Liver (tissue), 9 donors: Measurements from ENCODE around the gene TRIM41. TPM values are rescaled to one million over a fixed set of nuclear protein-coding genes. Genes with fewer than 3 reads are reported as not detected.

ENCODE experiments used
- DNase-seq: peaks from one replicate; pipeline ENCODE4 v3.0.0-alpha.2; 2017; ENCODE audit warnings: low spot score
- H3K27ac ChIP-seq, 2 donors: one replicate each; pipeline ENCODE4 v1.7.0; 2013; ENCODE audit warnings: inconsistent platforms in 2 of 2, low read length in 2 of 2, control low read depth in 1 of 2, low read depth in 1 of 2, mild to moderate bottlenecking in 1 of 2
- H3K27me3 ChIP-seq, 4 donors: one replicate each; pipeline versions ENCODE4 v1.6.1 to v1.7.0; 2013; ENCODE audit warnings: low read length in 3 of 4, inconsistent platforms in 1 of 4, mild to moderate bottlenecking in 1 of 4, moderate library complexity in 1 of 4; ENCODE audit not compliant: control insufficient read depth in 4 of 4, insufficient read depth in 4 of 4
- H3K36me3 ChIP-seq, 4 donors: one replicate each; pipeline versions ENCODE4 v1.6.1 to v1.7.0; 2013; ENCODE audit warnings: low read length in 3 of 4, mild to moderate bottlenecking in 3 of 4, low read depth in 1 of 4, moderate library complexity in 1 of 4; ENCODE audit not compliant: control insufficient read depth in 4 of 4, insufficient read depth in 3 of 4
- H3K4me1 ChIP-seq, 4 donors: one replicate each; pipeline versions ENCODE4 v1.6.1 to v1.7.0; 2013; ENCODE audit warnings: low read length in 3 of 4, mild to moderate bottlenecking in 3 of 4, moderate library complexity in 1 of 4; ENCODE audit not compliant: control insufficient read depth in 4 of 4, insufficient read depth in 4 of 4
- H3K4me3 ChIP-seq, 3 donors: one replicate each; pipeline versions ENCODE4 v1.6.1 to v1.7.0; 2013; ENCODE audit warnings: low read length in 3 of 3, control low read depth in 1 of 3, low read depth in 1 of 3, mild to moderate bottlenecking in 1 of 3
- H3K9ac ChIP-seq, 2 donors: one replicate each; pipeline ENCODE4 v1.7.0; 2013; ENCODE audit warnings: low read length in 2 of 2, mild to moderate bottlenecking in 2 of 2, moderate library complexity in 2 of 2, control low read depth in 1 of 2, low read depth in 1 of 2
- H3K9me3 ChIP-seq, 4 donors: one replicate each; pipeline versions ENCODE4 v1.6.1 to v1.7.0; 2013; ENCODE audit warnings: low read length in 3 of 4; ENCODE audit not compliant: control insufficient read depth in 4 of 4
- ATF3 ChIP-seq: IDR thresholded peaks from 2 replicates; pipeline ENCODE4 v1.6.1; 2016; ENCODE audit warnings: antibody characterized with exemption
- EGR1 ChIP-seq, 2 donors: IDR thresholded peaks; 2 replicates each; pipeline ENCODE4 v1.6.1; 2016 to 2018; ENCODE audit warnings: antibody characterized with exemption in 2 of 2, low read depth in 2 of 2
- FOXA1 ChIP-seq: IDR thresholded peaks from 2 replicates; pipeline ENCODE4 v1.6.1; 2016; ENCODE audit warnings: antibody characterized with exemption
- FOXA2 ChIP-seq: IDR thresholded peaks from 2 replicates; pipeline ENCODE4 v1.6.1; 2016; ENCODE audit warnings: antibody characterized with exemption
- GABPA ChIP-seq, 2 donors: IDR thresholded peaks in 1 of 2; conservative IDR thresholded peaks in 1 of 2; 2 replicates each; pipeline ENCODE4 v1.6.1; 2016; ENCODE audit warnings: antibody characterized with exemption in 2 of 2, mild to moderate bottlenecking in 1 of 2, moderate library complexity in 1 of 2
- HNF4A ChIP-seq, 2 donors: conservative IDR thresholded peaks; 2 replicates each; pipeline ENCODE4 v1.6.1; 2016; ENCODE audit warnings: antibody characterized with exemption in 2 of 2, mild to moderate bottlenecking in 2 of 2
- HNF4G ChIP-seq: IDR thresholded peaks from 2 replicates; pipeline ENCODE4 v1.6.1; 2016; ENCODE audit warnings: antibody characterized with exemption
- JUND ChIP-seq, 2 donors: IDR thresholded peaks; 2 replicates each; pipeline ENCODE4 v1.6.1; 2016; ENCODE audit warnings: antibody characterized with exemption in 2 of 2
- MAX ChIP-seq: IDR thresholded peaks from 2 replicates; pipeline ENCODE4 v1.6.1; 2016; ENCODE audit warnings: antibody characterized with exemption
- NR2F2 ChIP-seq: IDR thresholded peaks from 2 replicates; pipeline ENCODE4 v1.6.1; 2016; ENCODE audit warnings: antibody characterized with exemption
- RAD21 ChIP-seq, 2 donors: IDR thresholded peaks; 2 replicates each; pipeline ENCODE4 v1.6.1; 2016; ENCODE audit warnings: antibody characterized with exemption in 2 of 2, mild to moderate bottlenecking in 2 of 2
- RXRA ChIP-seq, 2 donors: IDR thresholded peaks; 2 replicates each; pipeline ENCODE4 v1.6.1; 2017 to 2018; ENCODE audit warnings: antibody characterized with exemption in 2 of 2, mild to moderate bottlenecking in 1 of 2
- SP1 ChIP-seq: IDR thresholded peaks from 2 replicates; pipeline ENCODE4 v1.6.1; 2018; ENCODE audit warnings: antibody characterized with exemption, mild to moderate bottlenecking
- TAF1 ChIP-seq: conservative IDR thresholded peaks from 2 replicates; pipeline ENCODE4 v1.6.1; 2016; ENCODE audit warnings: antibody characterized with exemption, mild to moderate bottlenecking
- YY1 ChIP-seq: IDR thresholded peaks from 2 replicates; pipeline ENCODE4 v1.6.1; 2016; ENCODE audit warnings: antibody characterized with exemption, mild to moderate bottlenecking
- ZBTB33 ChIP-seq: IDR thresholded peaks from 2 replicates; pipeline ENCODE4 v1.6.1; 2016; ENCODE audit warnings: antibody characterized with exemption
- WGBS: extraction: QIAGEN DNeasy Blood & Tissue Kit; methylation state at CpG from one replicate; pipeline ENCODE4 v1.1.7; 2013; 5-methylcytosine and 5-hydroxymethylcytosine counted together
- polyA plus RNA-seq, 2 donors: library from polyadenylated mRNA; stranded (reverse) in 1 of 2; unstranded in 1 of 2; fragments of 200-250 nt in 1 of 2; fragments of >200 nt in 1 of 2; fragmentation: Nextera tagmentation in 1 of 2; extraction: Ambion mirVana in 1 of 2; gene quantifications; one replicate each; pipeline versions ENCODE4 v1.2.1 to v1.2.3, GENCODE V29; 2013 to 2015
- total RNA-seq, 2 donors: library from RNA; depleted of rRNA; stranded (reverse); fragments of >200 nt; gene quantifications; one replicate each; pipeline ENCODE4 v1.2.3, GENCODE V29; 2014
- TF ChIP-seq, protein P1 (sequence below): fragments of 150-350 bp; IDR thresholded peaks from 2 replicates; pipeline ENCODE4 v1.5.1; 2017; ENCODE audit warnings: improper control_type of control experiment, low read depth, low read length; ENCODE audit not compliant: missing input control
- TF ChIP-seq, protein P2 (sequence below): IDR thresholded peaks from 2 replicates; pipeline ENCODE4 v1.6.1; 2016; ENCODE audit warnings: antibody characterized with exemption, mild to moderate bottlenecking
- donor health status: healthy.
- donor health status: healthy.
- donor health status: healthy.
- donor health status: healthy.
- donor health status: healthy.

The TRIM41 gene
- total and polyA plus RNA-seq, 4 donors, result 2.8 to 14.1 (median 11.0) TPM

DNA sequence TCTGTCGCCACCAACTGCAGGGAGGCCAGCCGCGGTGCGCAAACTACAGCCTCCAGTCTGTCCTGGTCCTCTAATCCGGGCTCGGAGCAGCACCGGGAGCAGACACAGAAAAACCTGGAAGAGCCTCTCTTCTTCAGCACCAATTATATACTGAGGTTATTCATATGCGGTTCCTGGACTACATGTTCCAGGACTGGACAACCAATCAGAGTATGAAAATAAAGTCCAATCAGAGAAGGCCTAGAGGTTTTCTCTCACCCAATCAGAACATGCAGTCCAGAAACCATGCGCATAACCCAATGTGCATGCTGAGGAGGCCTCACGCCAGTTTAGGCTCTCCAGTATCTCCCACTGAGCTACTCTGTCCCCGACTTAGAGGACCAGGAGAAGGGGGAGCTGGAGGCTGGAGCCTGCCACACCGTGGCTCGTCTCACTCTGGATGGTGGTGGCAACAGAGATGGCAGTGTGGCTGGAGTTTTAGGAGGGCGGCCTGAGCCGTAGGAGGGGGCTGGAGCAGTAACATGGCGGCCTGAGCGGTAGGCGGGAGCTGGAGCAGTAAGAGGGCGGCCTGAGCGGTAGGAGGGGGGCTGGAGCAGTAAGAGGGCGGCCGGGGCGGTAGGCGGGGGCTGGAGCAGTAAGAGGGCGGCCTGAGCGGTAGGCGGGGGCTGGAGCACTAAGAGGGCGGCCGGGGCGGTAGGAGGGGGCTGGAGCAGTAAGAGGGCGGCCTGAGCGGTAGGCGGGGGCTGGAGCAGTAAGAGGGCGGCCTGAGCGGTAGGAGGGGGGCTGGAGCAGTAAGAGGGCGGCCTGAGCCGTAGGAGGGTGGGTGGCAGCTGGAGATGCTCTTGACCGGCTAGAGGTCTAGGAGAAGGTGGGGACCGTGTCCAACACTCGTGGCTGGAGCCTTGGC, 58.2 kb downstream of the TRIM41 start:
- H3K9ac ChIP-seq, result no peak overlapping the region
- no peak overlapping the region for H3K27ac ChIP-seq
- H3K36me3 ChIP-seq, result no peaks in the 10 kb centered on the region
- H3K27me3 ChIP-seq, result no peaks in the 10 kb centered on the region
- DNase-seq, result no peak
- no peaks in the 10 kb centered on the region for H3K9me3 ChIP-seq
- TF ChIP-seq MAX (no peak), RXRA (IDR thresholded peaks at IDR 0.05) (no peak), FOXA2 (no peak), SP1 (no peak), NR2F2 (no peak), FOXA1 (no peak), TAF1 (no peak), HNF4G (no peak), GABPA (IDR thresholded peaks at IDR 0.05 in 1 of 2, conservative IDR thresholded peaks at IDR 0.05 in 1 of 2) (no peak), YY1 (no peak), JUND (IDR thresholded peaks at IDR 0.05) (no peak), EGR1 (IDR thresholded peaks at IDR 0.05; ENCODE audit: low read depth in 2 of 2) (no peak), ZBTB33 (no peak), HNF4A (conservative IDR thresholded peaks at IDR 0.05) (no peak), RAD21 (IDR thresholded peaks at IDR 0.05) (no peak), ATF3 (no peak)
- TF ChIP-seq, protein P1, sequence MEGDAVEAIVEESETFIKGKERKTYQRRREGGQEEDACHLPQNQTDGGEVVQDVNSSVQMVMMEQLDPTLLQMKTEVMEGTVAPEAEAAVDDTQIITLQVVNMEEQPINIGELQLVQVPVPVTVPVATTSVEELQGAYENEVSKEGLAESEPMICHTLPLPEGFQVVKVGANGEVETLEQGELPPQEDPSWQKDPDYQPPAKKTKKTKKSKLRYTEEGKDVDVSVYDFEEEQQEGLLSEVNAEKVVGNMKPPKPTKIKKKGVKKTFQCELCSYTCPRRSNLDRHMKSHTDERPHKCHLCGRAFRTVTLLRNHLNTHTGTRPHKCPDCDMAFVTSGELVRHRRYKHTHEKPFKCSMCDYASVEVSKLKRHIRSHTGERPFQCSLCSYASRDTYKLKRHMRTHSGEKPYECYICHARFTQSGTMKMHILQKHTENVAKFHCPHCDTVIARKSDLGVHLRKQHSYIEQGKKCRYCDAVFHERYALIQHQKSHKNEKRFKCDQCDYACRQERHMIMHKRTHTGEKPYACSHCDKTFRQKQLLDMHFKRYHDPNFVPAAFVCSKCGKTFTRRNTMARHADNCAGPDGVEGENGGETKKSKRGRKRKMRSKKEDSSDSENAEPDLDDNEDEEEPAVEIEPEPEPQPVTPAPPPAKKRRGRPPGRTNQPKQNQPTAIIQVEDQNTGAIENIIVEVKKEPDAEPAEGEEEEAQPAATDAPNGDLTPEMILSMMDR, result no peak
- TF ChIP-seq, protein P2, sequence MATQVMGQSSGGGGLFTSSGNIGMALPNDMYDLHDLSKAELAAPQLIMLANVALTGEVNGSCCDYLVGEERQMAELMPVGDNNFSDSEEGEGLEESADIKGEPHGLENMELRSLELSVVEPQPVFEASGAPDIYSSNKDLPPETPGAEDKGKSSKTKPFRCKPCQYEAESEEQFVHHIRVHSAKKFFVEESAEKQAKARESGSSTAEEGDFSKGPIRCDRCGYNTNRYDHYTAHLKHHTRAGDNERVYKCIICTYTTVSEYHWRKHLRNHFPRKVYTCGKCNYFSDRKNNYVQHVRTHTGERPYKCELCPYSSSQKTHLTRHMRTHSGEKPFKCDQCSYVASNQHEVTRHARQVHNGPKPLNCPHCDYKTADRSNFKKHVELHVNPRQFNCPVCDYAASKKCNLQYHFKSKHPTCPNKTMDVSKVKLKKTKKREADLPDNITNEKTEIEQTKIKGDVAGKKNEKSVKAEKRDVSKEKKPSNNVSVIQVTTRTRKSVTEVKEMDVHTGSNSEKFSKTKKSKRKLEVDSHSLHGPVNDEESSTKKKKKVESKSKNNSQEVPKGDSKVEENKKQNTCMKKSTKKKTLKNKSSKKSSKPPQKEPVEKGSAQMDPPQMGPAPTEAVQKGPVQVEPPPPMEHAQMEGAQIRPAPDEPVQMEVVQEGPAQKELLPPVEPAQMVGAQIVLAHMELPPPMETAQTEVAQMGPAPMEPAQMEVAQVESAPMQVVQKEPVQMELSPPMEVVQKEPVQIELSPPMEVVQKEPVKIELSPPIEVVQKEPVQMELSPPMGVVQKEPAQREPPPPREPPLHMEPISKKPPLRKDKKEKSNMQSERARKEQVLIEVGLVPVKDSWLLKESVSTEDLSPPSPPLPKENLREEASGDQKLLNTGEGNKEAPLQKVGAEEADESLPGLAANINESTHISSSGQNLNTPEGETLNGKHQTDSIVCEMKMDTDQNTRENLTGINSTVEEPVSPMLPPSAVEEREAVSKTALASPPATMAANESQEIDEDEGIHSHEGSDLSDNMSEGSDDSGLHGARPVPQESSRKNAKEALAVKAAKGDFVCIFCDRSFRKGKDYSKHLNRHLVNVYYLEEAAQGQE, result no peak
- no peaks in the 10 kb centered on the region for H3K4me1 ChIP-seq
- 93% methylated on average over 40 of the region's 40 CpGs for WGBS
- H3K4me3 ChIP-seq, result no peak overlapping the region
